Endothelial cell of umbilical vein (primary cell): ENCODE measurements around the gene KIFC3. TPM values are rescaled to one million over a fixed set of nuclear protein-coding genes. Genes with fewer than 3 reads are reported as not detected.

Source experiments
- BruUV-seq: library from RNA; stranded (reverse); fragments of 400-500 nt; replicated peaks from 2 replicates; lab custom pipeline; 2021; lab: Mats Ljungman, UMichigan
- CTCF ChIA-PET: fragments of 300-600, 350-600 bp; sonication (Branson Sonifier 250); formaldehyde crosslinking; loops from one replicate; lab custom pipeline; 2021; ENCODE audit warnings: antibody characterized with exemption, inconsistent platforms; lab: Charles Lee
- POLR2A ChIA-PET: fragments of 300-600, 350-600 bp; sonication (Branson Sonifier 250); formaldehyde crosslinking; loops from one replicate; lab custom pipeline; 2021; ENCODE audit warnings: antibody characterized with exemption, inconsistent platforms; lab: Charles Lee
- DNase-seq: peaks from one replicate; pipeline ENCODE4 v3.0.0-alpha.2; 2011; ENCODE audit warnings: low read depth, low spot score
- FAIRE-seq: peaks from 2 replicates; lab custom pipeline; 2011; peaks lifted over from hg19 to GRCh38; lab: Jason Lieb, UNC
- H2AFZ ChIP-seq: 2 replicates; pipeline ENCODE4 v1.6.0; 2012; ENCODE audit warnings: low read depth, low read length, control low read depth, inconsistent platforms
- H3K27ac ChIP-seq: 2 replicates; pipeline ENCODE4 v1.5.1; 2011; ENCODE audit warnings: low read depth, mild to moderate bottlenecking, control low read depth, low read length, moderate library complexity; ENCODE audit not compliant: insufficient read depth
- H3K27me3 ChIP-seq, 2 experiments: 2 replicates each; pipeline versions ENCODE4 v1.6.0 to v1.6.1; 2011; ENCODE audit warnings: low read length in 2 of 2, mixed read lengths in 1 of 2; ENCODE audit not compliant: control insufficient read depth in 2 of 2, insufficient read depth in 2 of 2
- H3K36me3 ChIP-seq, 2 experiments: 2 replicates in 1 of 2; 3 replicates in 1 of 2; pipeline ENCODE4 v1.5.1; 2011; ENCODE audit warnings: low read length in 2 of 2, mild to moderate bottlenecking in 1 of 2, moderate library complexity in 1 of 2; ENCODE audit not compliant: control insufficient read depth in 2 of 2, insufficient read depth in 2 of 2; ENCODE audit errors: extremely low read depth in 1 of 2
- H3K4me1 ChIP-seq: 3 replicates; pipeline ENCODE4 v1.5.1; 2011; ENCODE audit warnings: mild to moderate bottlenecking, low read length; ENCODE audit not compliant: control insufficient read depth, insufficient read depth; ENCODE audit errors: extremely low read depth
- H3K4me2 ChIP-seq: 2 replicates; pipeline ENCODE4 v1.6.1; 2011; ENCODE audit warnings: low read length, control low read depth, mixed read lengths; ENCODE audit not compliant: insufficient read depth
- H3K4me3 ChIP-seq, 3 experiments: fragments of 200-600 bp in 1 of 3; sonication (generic), shearing (Covaris generic) in 1 of 3; replicated peaks in 1 of 3; 2 replicates each; pipeline ENCODE4 v1.5.1; 2011 to 2016; ENCODE audit warnings: control low read depth in 3 of 3, low read length in 3 of 3, mild to moderate bottlenecking in 2 of 3, inconsistent platforms in 1 of 3, low read depth in 1 of 3, moderate library complexity in 1 of 3; ENCODE audit not compliant: insufficient read depth in 1 of 3
- H3K79me2 ChIP-seq: 2 replicates; pipeline ENCODE4 v1.6.0; 2012; ENCODE audit warnings: low read length, inconsistent platforms; ENCODE audit not compliant: control insufficient read depth, insufficient read depth
- H3K9ac ChIP-seq: replicated peaks from 2 replicates; pipeline ENCODE3; 2011; ENCODE audit warnings: low read length, control low read depth; ENCODE audit not compliant: insufficient read depth; ENCODE audit errors: extremely low read depth
- H3K9me1 ChIP-seq: replicated peaks from 3 replicates; pipeline ENCODE4 v1.6.0; 2011; ENCODE audit warnings: mild to moderate bottlenecking, low read length; ENCODE audit not compliant: control insufficient read depth, insufficient read depth; ENCODE audit errors: extremely low read depth
- H3K9me3 ChIP-seq: replicated peaks from 2 replicates; pipeline ENCODE4 v1.5.1; 2012; ENCODE audit warnings: low read length, inconsistent platforms; ENCODE audit not compliant: control insufficient read depth, insufficient read depth
- H4K20me1 ChIP-seq: replicated peaks from 2 replicates; pipeline ENCODE3; 2011; ENCODE audit warnings: mild to moderate bottlenecking, low read length; ENCODE audit not compliant: control insufficient read depth, insufficient read depth; ENCODE audit errors: extremely low read depth
- CTCF ChIP-seq, 2 donors: IDR thresholded peaks; 1 replicate in 1 of 2; 2 replicates in 1 of 2; pipeline ENCODE4 v1.5.1; 2011; ENCODE audit warnings: low read length in 2 of 2, mild to moderate bottlenecking in 2 of 2, moderate library complexity in 2 of 2, control low read depth in 1 of 2, inconsistent platforms in 1 of 2, low read depth in 1 of 2; ENCODE audit not compliant: insufficient read depth in 1 of 2; ENCODE audit errors: extremely low read depth in 1 of 2
- EZH2 ChIP-seq: IDR thresholded peaks from 2 replicates; pipeline ENCODE4 v1.6.1; 2012; ENCODE audit warnings: borderline replicate concordance, low read depth, mild to moderate bottlenecking, moderate library complexity, low read length, inconsistent platforms; ENCODE audit not compliant: severe bottlenecking
- FOS ChIP-seq: IDR thresholded peaks from 2 replicates; pipeline ENCODE4 v1.6.1; 2011; ENCODE audit warnings: mild to moderate bottlenecking, low read length, moderate library complexity, borderline replicate concordance; ENCODE audit not compliant: insufficient read depth
- GATA2 ChIP-seq: IDR thresholded peaks from 2 replicates; pipeline ENCODE4 v1.7.0; 2011; ENCODE audit warnings: low read depth, mild to moderate bottlenecking, moderate library complexity, mixed read lengths, low read length; ENCODE audit not compliant: insufficient read length, insufficient read depth
- JUN ChIP-seq: IDR thresholded peaks from 2 replicates; pipeline ENCODE4 v1.6.1; 2011; ENCODE audit warnings: borderline replicate concordance, low read depth; ENCODE audit not compliant: insufficient read length, insufficient read depth
- MAX ChIP-seq: IDR thresholded peaks from 2 replicates; pipeline ENCODE4 v1.6.1; 2011; ENCODE audit not compliant: insufficient read depth, insufficient read length
- MYC ChIP-seq: IDR thresholded peaks from one replicate; pipeline ENCODE4 v1.6.1; 2011; ENCODE audit warnings: mild to moderate bottlenecking, low read depth, low read length
- POLR2A ChIP-seq: IDR thresholded peaks from 2 replicates; pipeline ENCODE4 v1.6.1; 2012; ENCODE audit warnings: low read depth, mild to moderate bottlenecking, control low read depth, low read length
- POLR2AphosphoS5 ChIP-seq: IDR thresholded peaks from 2 replicates; pipeline ENCODE4 v1.6.1; 2012; ENCODE audit warnings: low read depth, mild to moderate bottlenecking, control low read depth, low read length, moderate library complexity; ENCODE audit not compliant: insufficient read depth
- dilution Hi-C: fragments of 300-500 bp; cut with MboI; formaldehyde crosslinking; loops from one replicate; pipeline ENCODE4 v1.15.0; 2019; ENCODE audit warnings: low sequenced_read_pairs; ENCODE audit not compliant: extremely low pct_ligation_motif_present
- intact Hi-C: fragments of 100-400 bp; cut with micrococcal nuclease; formaldehyde crosslinking; loops from one replicate; pipeline ENCODE4 v1.10.0; 2022
- polyA plus RNA-seq, 4 experiments: library from polyadenylated mRNA; depleted of rRNA in 3 of 4; stranded (reverse) in 3 of 4; unstranded in 1 of 4; fragments of >200 nt; gene quantifications; 2 replicates each; pipeline versions ENCODE4 v1.2.1 to v1.2.3, GENCODE V29; 2011 to 2012; ENCODE audit warnings: missing spikeins in 1 of 4
- total RNA-seq: library from RNA; stranded (reverse); gene quantifications from 2 replicates; pipeline ENCODE4 v1.2.3, GENCODE V29; 2021

KIFC3 gene
- total and polyA plus RNA-seq, 2 donors (not counting 3 experiments of a cell fraction or from before 2014, with no cell fraction given) = 36.3 to 62.2 TPM

- Histone ChIP-seq H3K27ac (no peak overlapping the region), H3K36me3 (peaks cover 0 to 6% of the 10 kb centered on the region in 2 experiments)
- POLR2A ChIA-PET = no interaction called here
Observed at GRCh38 chr16:57741660-57742191, 60.6 kb downstream of the KIFC3 start.

More at GRCh38 chr16:57741660-57742191, 60.6 kb downstream of the KIFC3 start:
- Histone ChIP-seq H3K4me1 (peaks cover 5% of the 10 kb centered on the region), H3K9ac (no peak overlapping the region), H3K4me2 (no peak overlapping the region), H4K20me1 (no peaks in the 10 kb centered on the region), H2AFZ (no peak overlapping the region), H3K27me3 (no peaks in the 10 kb centered on the region), H3K9me3 (no peaks in the 10 kb centered on the region), H3K4me3 (no peak overlapping the region), H3K79me2 (no peaks in the 10 kb centered on the region), H3K9me1 (no peaks in the 10 kb centered on the region)
- intact Hi-C loops (no loop called here), dilution Hi-C loops (no loop called here)
- CTCF ChIA-PET = interaction anchor here (1.0 kb wide), 1 partner anchor 165 kb away, joined by 3 read pairs; no protein-coding TSS in a partner anchor
- TF ChIP-seq MAX (no peak), GATA2 (no peak), FOS (no peak), POLR2AphosphoS5 (no peak), EZH2 (no peak), JUN (no peak), CTCF (IDR thresholded peaks at IDR 0.05; ENCODE audit: extremely low read depth in 1 of 2, insufficient read depth in 1 of 2, low read depth in 1 of 2, low read length in 2 of 2) (no peak), POLR2A (no peak), MYC (no peak)
- DNase-seq = no peak
- BruUV-seq = no TSS peak
- no peak for FAIRE-seq
